Measurements from ENCODE around the gene ACSL3.

The ACSL3 gene

GRCh38 chr2:222919841-222920526, 59.1 kb downstream of the ACSL3 start:
- H3K36me3 ChIP-seq (replicated peaks; ENCODE audit: insufficient read depth, low read length), result 0 out of 2 replicates have a peak, but pooled peaks cover 3% of the 10 kb centered on the region
- H4K20me1 ChIP-seq (ENCODE audit: insufficient read depth, low read length), result no peaks in the 10 kb centered on the region; the same call in 1 of the 2 replicates
- H3K4me3 ChIP-seq (ENCODE audit: low read length), result no peak overlapping the region
- no peaks in the 10 kb centered on the region for H3K9me2 ChIP-seq (replicated peaks; ENCODE audit: insufficient read depth, low read length)
- H3K9ac ChIP-seq (ENCODE audit: low read length), result no peak overlapping the region
- no peak overlapping the region for H2AFZ ChIP-seq (ENCODE audit: low read length)
- no peaks in the 10 kb centered on the region for H3K27me3 ChIP-seq (replicated peaks; ENCODE audit: insufficient read depth, low read length)
- DNase-seq, result no peak
- no peak overlapping the region for H3K27ac ChIP-seq (ENCODE audit: low read length)
- H3K4me2 ChIP-seq (ENCODE audit: low read depth, low read length), result no peak overlapping the region
- no peaks in the 10 kb centered on the region for H3K9me3 ChIP-seq (replicated peaks; ENCODE audit: insufficient read depth, low read length)
- no peaks in the 10 kb centered on the region for H3F3A ChIP-seq (ENCODE audit: insufficient read depth, low read length)
- H3K4me1 ChIP-seq (ENCODE audit: low read length), result no peaks in the 10 kb centered on the region
- TF ChIP-seq EZH2 (optimal IDR thresholded peaks at IDR 0.05; ENCODE audit: low read depth, low read length) (no peak), CTCF (IDR thresholded peaks at IDR 0.05; ENCODE audit: low read length) (no peak), EZH2phosphoT487 (IDR thresholded peaks at IDR 0.05; ENCODE audit: low read length) (no peak)
- no peaks in the 10 kb centered on the region for H3K79me2 ChIP-seq (ENCODE audit: low read length)

- Histone ChIP-seq H3K27ac (ENCODE audit: low read length) (no peak overlapping the region), H3K9me3 (replicated peaks; ENCODE audit: insufficient read depth, low read length) (no peaks in the 10 kb centered on the region), H2AFZ (ENCODE audit: low read length) (no peak overlapping the region), H3K36me3 (replicated peaks; ENCODE audit: insufficient read depth, low read length) (0 out of 2 replicates have a peak, but pooled peaks cover 3% of the 10 kb centered on the region), H4K20me1 (ENCODE audit: insufficient read depth, low read length) (no peaks in the 10 kb centered on the region; the same call in 1 of the 2 replicates), H3K9me2 (replicated peaks; ENCODE audit: insufficient read depth, low read length) (no peaks in the 10 kb centered on the region), H3K4me3 (ENCODE audit: low read length) (no peak overlapping the region), H3K9ac (ENCODE audit: low read length) (no peak overlapping the region), H3F3A (ENCODE audit: insufficient read depth, low read length) (no peaks in the 10 kb centered on the region), H3K4me2 (ENCODE audit: low read depth, low read length) (no peak overlapping the region), H3K27me3 (replicated peaks; ENCODE audit: insufficient read depth, low read length) (no peaks in the 10 kb centered on the region), H3K79me2 (ENCODE audit: low read length) (no peaks in the 10 kb centered on the region), H3K4me1 (ENCODE audit: low read length) (no peaks in the 10 kb centered on the region)
- DNase-seq, result no peak
- TF ChIP-seq CTCF (IDR thresholded peaks at IDR 0.05; ENCODE audit: low read length) (no peak), EZH2 (optimal IDR thresholded peaks at IDR 0.05; ENCODE audit: low read depth, low read length) (no peak), EZH2phosphoT487 (IDR thresholded peaks at IDR 0.05; ENCODE audit: low read length) (no peak)
Measured at GRCh38 chr2:222920657-222921186, 59.9 kb downstream of the ACSL3 start.

GRCh38 chr2:222922019-222922800, 61.4 kb downstream of the ACSL3 start:
- Histone ChIP-seq H3K36me3 (replicated peaks; ENCODE audit: insufficient read depth, low read length) (0 out of 2 replicates have a peak, but pooled peaks cover 3% of the 10 kb centered on the region), H3K27ac (ENCODE audit: low read length) (no peak overlapping the region), H3K4me2 (ENCODE audit: low read depth, low read length) (no peak overlapping the region), H3F3A (ENCODE audit: insufficient read depth, low read length) (no peaks in the 10 kb centered on the region), H4K20me1 (ENCODE audit: insufficient read depth, low read length) (no peaks in the 10 kb centered on the region; the same call in 1 of the 2 replicates), H3K79me2 (ENCODE audit: low read length) (no peaks in the 10 kb centered on the region), H3K9me3 (replicated peaks; ENCODE audit: insufficient read depth, low read length) (no peaks in the 10 kb centered on the region), H3K9me2 (replicated peaks; ENCODE audit: insufficient read depth, low read length) (no peaks in the 10 kb centered on the region), H3K4me1 (ENCODE audit: low read length) (no peaks in the 10 kb centered on the region), H3K4me3 (ENCODE audit: low read length) (no peak overlapping the region), H3K27me3 (replicated peaks; ENCODE audit: insufficient read depth, low read length) (no peaks in the 10 kb centered on the region), H2AFZ (ENCODE audit: low read length) (no peak overlapping the region), H3K9ac (ENCODE audit: low read length) (no peak overlapping the region)
- DNase-seq, result no peak
- TF ChIP-seq EZH2phosphoT487 (IDR thresholded peaks at IDR 0.05; ENCODE audit: low read length), result no peak
- TF ChIP-seq CTCF (IDR thresholded peaks at IDR 0.05; ENCODE audit: low read length), result no peak
- no peak for TF ChIP-seq EZH2 (optimal IDR thresholded peaks at IDR 0.05; ENCODE audit: low read depth, low read length)

Data from MM.1S (cell line).